Fibroblast of villous mesenchyme (primary cell): Measurements from ENCODE around the gene CHL1. TPM values are rescaled to one million over a fixed set of nuclear protein-coding genes. Genes with fewer than 3 reads are reported as not detected.

Experiments used
- DNase-seq: peaks from one replicate; pipeline ENCODE4 v3.0.0-alpha.2; 2010; ENCODE audit warnings: low read depth
- H3K4me3 ChIP-seq: 2 replicates; pipeline ENCODE4 v1.5.1; 2011; ENCODE audit warnings: low read depth, mild to moderate bottlenecking, low read length
- CTCF ChIP-seq: IDR thresholded peaks from 2 replicates; pipeline ENCODE4 v1.5.1; 2012; ENCODE audit warnings: low read depth, mild to moderate bottlenecking, low read length; ENCODE audit not compliant: insufficient read depth
- total RNA-seq: library from RNA; depleted of rRNA; stranded (reverse); fragments of >200 nt; gene quantifications from 2 replicates; pipeline ENCODE4 v1.2.3, GENCODE V29; 2012

Gene CHL1
- total RNA-seq, 1 donor, result not detected

GRCh38 chr3:197828-198491 lies 1.4 kb downstream of the CHL1 start:
- TF ChIP-seq CTCF, result no peak
- H3K4me3 ChIP-seq, result no peak overlapping the region
- no peak for DNase-seq

- no peak overlapping the region for H3K4me3 ChIP-seq
- no peak for TF ChIP-seq CTCF
- DNase-seq, result no peak
These were observed 3.3 kb downstream of the CHL1 start for GRCh38 chr3:199835-200234.

GRCh38 chr3:200758-201325 lies 4.3 kb downstream of the CHL1 start:
- no peak for DNase-seq
- H3K4me3 ChIP-seq, result no peak overlapping the region
- TF ChIP-seq CTCF, result no peak

- no peak overlapping the region for H3K4me3 ChIP-seq
- no peak for TF ChIP-seq CTCF
These were observed 7.5 kb downstream of the CHL1 start for GRCh38 chr3:204102-204501.

GRCh38 chr3:207973-208372 lies 11.4 kb downstream of the CHL1 start:
- no peak overlapping the region for H3K4me3 ChIP-seq
- DNase-seq, result no peak
- TF ChIP-seq CTCF, result no peak

More at GRCh38 chr3:204102-204501, 7.5 kb downstream of the CHL1 start:
- DNase-seq, result no peak

- DNase-seq, result no peak
- no peak for TF ChIP-seq CTCF
- no peak overlapping the region for H3K4me3 ChIP-seq
These were observed 14.1 kb downstream of the CHL1 start for GRCh38 chr3:210669-211068.

- no peak for TF ChIP-seq CTCF
- no peak for DNase-seq
- no peak overlapping the region for H3K4me3 ChIP-seq
These were observed 15.9 kb downstream of the CHL1 start for GRCh38 chr3:212432-212831.
